Activated T-cell treated with anti-CD3 and anti-CD28 coated beads, Interleukin-2, amount 50 U/mL, for 4 hours (primary cell): ENCODE data around the gene CDCP1. TPM values are rescaled to one million over a fixed set of nuclear protein-coding genes. Genes with fewer than 3 reads are reported as not detected.
A peak's percentile ranks its signal among the peaks of the same experiment; 100 is the strongest.

Experiments
- ATAC-seq, 2 donors: fragments of 200-7000 bp; cut with Tn5 transposase; one replicate each; pipeline ENCODE4 v1.10.0; 2021
- DNase-seq: peaks from one replicate; pipeline ENCODE4 v3.0.0-alpha.2; 2020
- H3K27me3 Mint-ChIP-seq: one replicate; pipeline ENCODE4 v1.8.0; 2021; ENCODE audit warnings: low read depth, mixed read lengths
- H3K36me3 Mint-ChIP-seq: one replicate; pipeline ENCODE4 v1.8.0; 2022; ENCODE audit warnings: mixed read lengths; ENCODE audit not compliant: insufficient read depth
- H3K4me1 Mint-ChIP-seq: one replicate; pipeline ENCODE4 v1.8.0; 2021; ENCODE audit warnings: low read depth, mixed read lengths
- H3K4me3 Mint-ChIP-seq: one replicate; pipeline ENCODE4 v1.8.0; 2021; ENCODE audit warnings: mild to moderate bottlenecking, moderate library complexity, mixed read lengths
- H3K9me3 Mint-ChIP-seq: one replicate; pipeline ENCODE4 v1.8.0; 2021; ENCODE audit warnings: mixed read lengths
- total RNA-seq, 3 donors: library from RNA; stranded (reverse); gene quantifications; one replicate each; pipeline ENCODE4 v1.2.1, GENCODE V29; 2021

CDCP1 gene
- total RNA-seq, 3 donors from 2014 or later: 0.63 to 2.3 (median 1.0) TPM

DNA sequence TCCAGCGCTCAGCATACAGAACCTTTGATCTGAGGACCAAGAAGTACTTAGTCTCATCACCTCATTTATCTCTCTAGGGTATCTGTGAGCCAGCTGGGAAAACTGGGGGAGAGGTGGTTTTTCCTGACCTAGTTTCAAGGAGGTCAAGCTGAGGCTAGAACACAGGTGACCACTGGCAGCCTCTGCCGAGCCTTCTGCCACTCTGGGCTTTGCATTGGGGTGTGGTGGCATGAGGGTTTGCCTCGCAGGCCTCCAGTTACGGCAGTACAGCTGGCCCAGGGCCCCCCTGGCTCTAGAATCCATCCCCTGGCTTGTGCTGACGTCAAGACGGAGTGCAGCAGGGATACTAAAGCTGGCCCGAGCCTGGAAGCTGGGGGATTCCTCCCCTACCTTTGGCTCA is 34.7 kb upstream of the CDCP1 start:
- peaks cover 10% of the 10 kb centered on the region for H3K27me3 Mint-ChIP-seq
- no peaks in the 10 kb centered on the region for H3K9me3 Mint-ChIP-seq
- no peak for DNase-seq
- no peak for ATAC-seq
- peaks cover 4% of the 10 kb centered on the region for H3K4me1 Mint-ChIP-seq
- no peaks in the 10 kb centered on the region for H3K36me3 Mint-ChIP-seq
- H3K4me3 Mint-ChIP-seq: no peak overlapping the region

DNA sequence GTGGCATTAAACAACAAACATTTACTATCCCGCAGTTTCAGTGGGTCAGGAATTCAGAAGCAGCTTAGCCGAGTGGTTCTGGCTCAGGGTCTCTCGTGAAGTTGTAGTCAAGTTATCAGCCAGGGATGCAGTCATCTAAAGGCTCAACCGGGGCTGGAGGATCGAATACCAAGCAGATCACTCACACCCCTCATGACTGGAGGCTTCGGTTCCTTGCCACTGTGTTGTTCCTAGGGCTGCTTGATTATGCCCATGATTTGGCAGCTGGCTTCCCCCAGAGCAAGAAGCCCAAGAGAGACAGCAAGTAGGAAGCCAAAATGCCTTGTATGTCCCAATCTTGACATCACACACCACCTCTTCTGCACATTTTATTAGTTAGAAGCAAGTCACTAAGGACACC is 33.9 kb upstream of the CDCP1 start:
- Mint-ChIP-seq H3K4me1 (peaks cover 4% of the 10 kb centered on the region), H3K9me3 (no peaks in the 10 kb centered on the region), H3K36me3 (no peaks in the 10 kb centered on the region), H3K27me3 (peaks cover 4% of the 10 kb centered on the region), H3K4me3 (no peak overlapping the region)
- ATAC-seq (no peak), DNase-seq (no peak)

DNA sequence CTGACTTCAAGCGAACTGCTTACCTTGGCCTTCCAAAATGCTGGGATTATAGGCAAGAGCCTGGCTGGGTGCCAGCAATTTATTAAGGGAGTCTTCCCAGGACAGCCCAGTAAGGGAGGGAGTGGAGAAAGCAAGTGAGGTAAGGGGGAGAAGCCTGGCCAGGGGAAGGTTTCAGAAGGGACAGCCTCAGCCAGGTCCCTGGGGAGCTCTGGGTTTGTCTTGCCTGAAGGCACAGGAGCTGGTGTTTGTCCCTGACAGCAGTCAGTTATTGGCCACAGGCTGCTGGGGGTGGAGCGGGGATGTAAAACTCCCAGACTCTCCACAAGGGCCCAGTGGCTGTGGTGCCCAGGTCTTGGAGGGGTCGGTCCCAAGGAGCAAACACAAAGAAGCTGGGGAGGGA is 33.0 kb upstream of the CDCP1 start:
- H3K4me1 Mint-ChIP-seq: peaks cover 4% of the 10 kb centered on the region
- no peak overlapping the region for H3K4me3 Mint-ChIP-seq
- ATAC-seq: no peak
- peaks cover 4% of the 10 kb centered on the region for H3K27me3 Mint-ChIP-seq
- H3K36me3 Mint-ChIP-seq: no peaks in the 10 kb centered on the region
- no peaks in the 10 kb centered on the region for H3K9me3 Mint-ChIP-seq
- no peak for DNase-seq

DNA sequence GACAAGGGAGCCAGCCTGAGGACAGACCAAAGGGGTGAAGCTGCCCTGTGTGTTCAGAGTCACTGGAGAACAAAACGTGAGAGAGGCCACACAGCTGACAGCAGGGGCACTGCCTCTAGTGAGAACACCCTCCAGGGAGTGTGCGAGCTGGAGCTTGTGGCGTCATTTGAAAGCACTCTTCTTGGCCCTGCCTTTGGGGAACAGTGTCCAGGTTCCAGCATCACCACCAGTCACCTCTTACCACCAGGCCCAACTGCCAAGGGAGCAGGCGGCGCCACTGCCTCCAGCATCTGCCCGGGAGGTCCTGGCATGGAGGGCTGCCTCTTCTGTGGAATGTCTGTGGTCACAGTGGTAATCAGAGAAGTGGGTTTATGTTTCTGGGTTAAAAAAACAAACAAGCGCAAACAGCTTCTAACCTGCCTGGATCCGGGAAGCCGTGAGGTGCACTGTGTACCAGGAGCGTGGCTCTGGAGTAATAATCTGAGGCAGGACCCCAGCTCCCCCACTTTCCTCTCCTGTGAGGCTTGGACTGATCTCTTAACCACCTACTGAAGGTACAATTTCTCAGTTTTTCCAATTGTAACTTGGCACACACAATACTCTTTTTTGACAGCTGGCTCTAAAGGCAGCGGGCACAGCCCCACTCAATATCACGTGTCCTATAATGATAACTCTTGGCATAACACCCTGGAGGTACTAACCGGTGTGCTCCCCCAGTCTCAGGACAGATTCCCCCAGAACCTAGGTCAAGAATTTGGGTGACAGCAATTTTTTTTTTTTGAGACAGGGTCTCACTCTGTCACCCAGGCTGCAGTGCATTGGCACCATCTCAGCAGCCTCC is 32.2 kb upstream of the CDCP1 start:
- no peak for DNase-seq
- no peaks in the 10 kb centered on the region for H3K36me3 Mint-ChIP-seq
- H3K4me1 Mint-ChIP-seq: peaks cover 4% of the 10 kb centered on the region
- no peak for ATAC-seq
- no peak overlapping the region for H3K4me3 Mint-ChIP-seq
- H3K27me3 Mint-ChIP-seq: peaks cover 4% of the 10 kb centered on the region
- H3K9me3 Mint-ChIP-seq: no peaks in the 10 kb centered on the region

DNA sequence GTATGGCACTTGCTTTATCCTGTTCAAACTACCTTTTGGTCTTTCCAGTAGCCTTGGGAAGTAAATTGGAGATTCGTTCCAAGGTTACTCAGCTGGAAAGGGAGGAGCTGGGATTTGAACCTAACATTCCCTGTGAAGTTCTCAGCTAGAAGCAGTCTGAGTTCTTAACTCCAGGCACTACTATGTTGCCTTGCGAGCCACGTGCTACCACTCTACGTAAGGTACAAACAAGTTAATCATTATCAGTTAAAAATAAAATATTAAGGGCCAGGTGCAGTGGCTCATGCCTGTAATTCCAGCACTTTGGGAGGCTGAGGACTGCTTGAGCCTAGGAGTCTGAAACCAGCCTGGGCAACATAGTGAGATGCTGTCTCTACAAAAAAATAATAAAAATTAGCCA is 30.7 kb upstream of the CDCP1 start:
- H3K9me3 Mint-ChIP-seq: no peaks in the 10 kb centered on the region
- no peak overlapping the region for H3K4me3 Mint-ChIP-seq
- H3K36me3 Mint-ChIP-seq: no peaks in the 10 kb centered on the region
- ATAC-seq (no peak), DNase-seq (no peak)
- no peaks in the 10 kb centered on the region for H3K4me1 Mint-ChIP-seq
- peaks cover 4% of the 10 kb centered on the region for H3K27me3 Mint-ChIP-seq

DNA sequence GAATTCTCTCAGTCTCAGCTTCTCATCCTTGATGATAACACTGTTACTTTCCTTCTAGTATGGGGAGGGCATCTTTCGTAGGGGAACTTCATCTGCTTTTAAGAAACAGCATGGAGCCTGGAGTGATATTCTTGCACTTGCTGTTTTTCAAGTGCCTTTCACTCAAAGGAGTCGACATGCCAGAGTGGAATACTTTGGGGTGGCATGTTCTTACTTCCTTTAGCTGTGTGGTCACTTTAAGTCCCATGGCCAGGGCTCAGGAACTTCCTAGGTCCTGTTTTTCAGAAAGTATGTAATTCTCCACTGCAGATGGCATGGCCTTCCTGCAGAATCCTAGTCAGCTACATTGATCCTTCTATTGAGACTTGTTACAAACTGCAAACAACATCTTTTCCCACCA is 28.1 kb upstream of the CDCP1 start:
- Mint-ChIP-seq H3K9me3 (no peaks in the 10 kb centered on the region), H3K36me3 (no peaks in the 10 kb centered on the region), H3K4me3 (no peak overlapping the region), H3K27me3 (peaks cover 3% of the 10 kb centered on the region), H3K4me1 (no peaks in the 10 kb centered on the region)
- DNase-seq: no peak
- no peak for ATAC-seq

DNA sequence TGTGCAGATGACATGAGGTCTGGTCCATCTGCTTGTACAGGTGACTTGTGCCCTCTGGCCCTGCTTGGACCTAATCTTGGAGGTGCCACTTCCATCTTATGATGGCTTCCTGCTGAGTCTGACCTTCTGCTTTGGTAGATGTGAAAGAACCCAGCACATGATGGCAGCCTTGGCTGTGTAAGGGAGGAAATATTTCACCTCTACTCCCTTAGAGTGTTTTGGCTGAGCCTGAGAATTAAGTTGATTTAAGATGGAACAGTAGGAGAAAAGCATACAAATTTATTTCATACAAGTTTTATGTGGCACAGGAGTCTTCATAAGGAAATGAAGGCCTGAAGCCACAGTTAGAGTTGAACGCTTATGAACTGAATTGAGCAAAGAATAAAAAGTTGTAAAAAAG is 27.6 kb upstream of the CDCP1 start:
- H3K36me3 Mint-ChIP-seq: no peaks in the 10 kb centered on the region
- no peaks in the 10 kb centered on the region for H3K4me1 Mint-ChIP-seq
- no peaks in the 10 kb centered on the region for H3K9me3 Mint-ChIP-seq
- no peak overlapping the region for H3K4me3 Mint-ChIP-seq
- DNase-seq: no peak
- H3K27me3 Mint-ChIP-seq: peaks cover 2% of the 10 kb centered on the region
- no peak for ATAC-seq

DNA sequence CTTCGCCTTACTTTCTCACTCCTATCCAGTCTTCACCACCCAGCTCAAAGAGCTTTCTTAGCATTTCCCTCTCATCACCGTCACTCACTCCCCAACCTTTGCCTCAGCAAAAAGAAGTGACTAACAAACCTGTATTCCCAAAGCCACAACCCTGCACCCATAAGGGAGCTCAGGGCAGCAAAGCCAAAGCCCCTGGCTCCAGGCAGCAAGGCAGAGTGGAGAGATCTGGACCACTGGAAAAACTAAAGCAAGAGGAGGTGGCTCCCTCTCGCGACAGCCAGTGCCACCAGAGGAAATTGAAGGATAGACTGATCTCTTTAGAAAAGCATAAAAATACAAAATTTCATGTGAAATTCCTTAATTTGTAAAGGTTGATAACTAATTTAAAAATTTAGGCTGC is 25.1 kb upstream of the CDCP1 start:
- no peaks in the 10 kb centered on the region for H3K9me3 Mint-ChIP-seq
- H3K4me3 Mint-ChIP-seq: no peak overlapping the region
- DNase-seq (no peak), ATAC-seq (no peak)
- H3K4me1 Mint-ChIP-seq: peaks cover 17% of the 10 kb centered on the region
- no peaks in the 10 kb centered on the region for H3K36me3 Mint-ChIP-seq
- H3K27me3 Mint-ChIP-seq: no peaks in the 10 kb centered on the region

DNA sequence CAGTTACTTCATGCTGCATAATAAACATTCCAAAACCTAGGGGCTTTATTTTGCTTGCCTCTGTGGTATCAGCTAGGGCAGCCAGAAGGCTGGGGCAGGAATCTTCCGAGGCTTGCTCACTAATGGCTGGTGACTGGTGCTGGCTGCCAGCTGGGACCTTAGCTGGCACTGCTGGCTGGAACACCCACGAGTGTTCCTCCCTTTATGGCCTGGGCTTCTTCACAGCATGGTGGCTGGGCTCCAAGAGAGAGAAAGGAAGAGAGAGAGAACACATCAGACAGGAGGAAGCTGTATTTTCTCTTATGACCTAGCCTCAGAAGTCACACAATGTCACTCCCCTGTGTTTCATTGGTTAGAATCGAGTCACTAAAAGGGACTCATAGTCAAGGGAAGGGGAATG is 23.9 kb upstream of the CDCP1 start:
- Mint-ChIP-seq H3K4me1 (peaks cover 17% of the 10 kb centered on the region), H3K4me3 (no peak overlapping the region), H3K36me3 (no peaks in the 10 kb centered on the region), H3K27me3 (no peaks in the 10 kb centered on the region), H3K9me3 (no peaks in the 10 kb centered on the region)
- no peak for ATAC-seq
- no peak for DNase-seq

DNA sequence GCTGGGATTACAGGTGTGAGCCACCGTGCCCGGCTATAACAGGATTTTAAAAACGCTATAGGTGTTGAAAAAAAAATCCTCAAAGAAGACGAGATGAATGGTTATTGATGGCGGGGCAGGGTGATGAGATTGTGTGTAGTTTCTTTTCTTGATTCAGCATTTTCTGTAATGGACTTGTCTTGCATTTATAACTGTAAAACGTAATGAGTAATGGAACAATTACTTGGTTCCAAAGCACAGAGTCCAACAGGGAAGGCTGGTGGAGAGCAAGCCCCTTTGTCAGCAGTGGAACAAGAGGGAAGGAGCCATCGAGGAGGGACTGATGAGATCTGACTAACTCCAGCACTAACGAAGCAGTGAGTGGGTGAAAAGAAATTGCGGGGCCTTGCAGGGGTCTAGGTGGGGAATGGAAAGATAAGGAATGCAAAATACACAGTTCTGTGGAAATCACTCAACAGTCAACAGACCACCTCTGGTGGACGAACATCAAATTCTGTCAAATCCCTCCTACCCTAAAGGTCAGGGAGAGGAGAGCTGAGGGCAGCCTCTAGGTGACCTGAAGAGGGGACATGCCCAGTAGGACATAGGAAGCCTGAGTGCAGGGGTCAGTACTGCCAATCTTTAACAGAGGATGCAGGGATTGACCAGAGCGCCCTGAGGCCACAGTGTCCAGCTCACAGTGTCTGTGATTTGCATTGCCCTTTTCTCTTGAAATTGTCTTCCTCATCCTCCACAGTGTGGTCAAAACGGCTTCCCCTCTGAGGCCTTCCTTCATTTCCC is 23.1 kb upstream of the CDCP1 start:
- Mint-ChIP-seq H3K9me3 (no peaks in the 10 kb centered on the region), H3K4me3 (no peak overlapping the region)

DNA sequence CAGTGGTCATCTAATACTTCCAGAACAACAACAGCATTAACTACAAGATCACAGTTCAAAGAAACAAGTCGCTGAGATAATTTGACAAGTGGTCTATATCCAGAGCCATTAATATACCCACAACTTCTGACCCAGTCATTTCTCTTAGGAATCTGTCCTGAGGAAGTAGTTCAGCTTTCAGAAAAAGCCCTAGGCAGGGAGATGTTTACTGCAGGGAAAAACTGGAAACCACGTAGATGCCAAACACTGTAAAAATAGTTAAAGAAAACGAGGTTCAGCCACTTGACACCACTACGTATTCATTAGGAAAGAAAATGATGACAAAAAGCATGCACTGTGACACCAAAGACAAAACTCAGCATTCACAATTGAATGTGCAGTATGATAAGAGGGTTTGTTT is 22.3 kb upstream of the CDCP1 start:
- peaks cover 17% of the 10 kb centered on the region for H3K4me1 Mint-ChIP-seq
- no peak for ATAC-seq

More for the DNA sequence above, 23.1 kb upstream of the CDCP1 start:
- Mint-ChIP-seq H3K27me3 (no peaks in the 10 kb centered on the region), H3K4me1 (peaks cover 17% of the 10 kb centered on the region), H3K36me3 (no peaks in the 10 kb centered on the region)
- no peak for ATAC-seq
- no peak for DNase-seq

DNA sequence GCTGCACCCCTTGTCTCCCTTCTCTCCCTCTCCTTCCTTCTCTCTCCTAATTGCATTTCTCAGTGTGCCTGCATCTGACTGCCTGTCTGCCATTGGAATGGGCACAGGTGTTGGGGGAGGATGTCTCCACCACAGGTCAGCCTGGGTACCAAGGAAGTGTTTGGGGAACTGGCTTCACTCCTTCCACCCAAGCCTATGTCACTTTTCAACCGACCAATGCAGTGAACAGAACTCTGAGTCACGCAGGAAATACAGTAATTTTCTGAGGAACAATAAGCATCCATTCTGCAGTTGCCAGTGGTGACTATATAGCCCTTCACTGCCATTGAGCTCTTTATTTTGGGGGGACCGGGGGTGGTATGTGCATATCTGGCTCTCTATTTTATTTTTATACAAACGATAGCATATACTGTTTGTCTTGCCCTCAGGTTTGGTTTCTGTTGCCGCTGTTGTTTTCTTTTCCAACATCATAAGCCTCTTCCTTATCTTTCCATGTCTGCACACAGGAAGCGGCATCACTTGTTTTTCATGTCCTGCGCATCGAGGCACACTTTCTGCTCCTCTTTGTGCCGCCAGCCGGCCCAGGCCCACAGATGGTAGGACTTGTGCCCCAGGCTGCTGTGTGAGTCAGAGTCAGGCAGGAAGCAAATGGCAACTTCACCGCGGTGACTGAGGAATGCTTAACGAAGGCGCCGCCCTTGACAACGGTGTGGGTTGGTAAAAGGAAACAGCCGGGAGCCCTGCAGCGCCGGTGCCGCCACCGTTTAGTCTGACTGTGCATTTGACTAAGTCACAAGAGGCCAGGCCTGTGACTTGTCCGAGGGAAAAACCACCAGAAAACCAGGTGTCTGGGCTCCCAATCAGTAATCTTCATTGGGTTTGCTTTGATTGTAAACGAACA is 21.1 kb upstream of the CDCP1 start:
- H3K36me3 Mint-ChIP-seq: no peaks in the 10 kb centered on the region
- peak; percentile 99 for ATAC-seq
- H3K27me3 Mint-ChIP-seq: no peaks in the 10 kb centered on the region
- no peaks in the 10 kb centered on the region for H3K9me3 Mint-ChIP-seq
- DNase-seq: peak; percentile 81
- peak overlapping the region; percentile 69 for H3K4me3 Mint-ChIP-seq
- peaks cover 17% of the 10 kb centered on the region for H3K4me1 Mint-ChIP-seq

More for the DNA sequence above, 22.3 kb upstream of the CDCP1 start:
- H3K9me3 Mint-ChIP-seq: no peaks in the 10 kb centered on the region
- H3K36me3 Mint-ChIP-seq: no peaks in the 10 kb centered on the region
- DNase-seq: no peak
- no peak overlapping the region for H3K4me3 Mint-ChIP-seq
- H3K27me3 Mint-ChIP-seq: no peaks in the 10 kb centered on the region

DNA sequence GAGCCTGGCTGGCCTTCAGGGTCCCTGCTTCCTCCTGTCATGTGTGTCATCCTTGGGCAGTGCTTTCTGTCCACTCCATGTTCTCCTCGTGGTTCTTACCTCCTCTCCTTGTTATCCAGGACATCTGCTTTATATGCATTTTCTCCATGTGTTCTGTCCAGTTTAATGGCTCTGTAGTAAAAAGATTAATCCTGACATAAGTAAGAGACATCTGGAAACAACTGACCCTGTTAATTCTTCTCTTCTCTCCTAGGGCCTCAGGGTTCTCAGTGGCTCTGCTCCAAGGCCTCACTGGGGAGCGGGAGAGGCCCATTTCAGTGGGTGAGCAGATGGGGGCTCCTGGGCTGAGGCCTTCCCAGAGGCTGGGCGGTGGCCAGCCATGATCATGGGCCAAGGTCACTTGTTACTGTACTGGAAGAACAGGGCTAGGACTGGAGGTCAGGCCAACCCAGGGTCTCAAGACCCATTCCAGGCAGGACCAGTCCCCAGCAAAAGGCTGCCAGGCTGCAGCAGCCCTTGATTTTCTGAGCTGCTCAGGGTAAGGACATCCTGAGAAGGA is 20.2 kb upstream of the CDCP1 start:
- peaks cover 17% of the 10 kb centered on the region for H3K4me1 Mint-ChIP-seq
- H3K27me3 Mint-ChIP-seq: no peaks in the 10 kb centered on the region
- no peak for DNase-seq
- H3K36me3 Mint-ChIP-seq: no peaks in the 10 kb centered on the region
- no peak overlapping the region for H3K4me3 Mint-ChIP-seq
- no peaks in the 10 kb centered on the region for H3K9me3 Mint-ChIP-seq
- ATAC-seq: no peak
